ENCODE data around the gene LHFPL4. TPM values are rescaled to one million over a fixed set of nuclear protein-coding genes. Genes with fewer than 3 reads are reported as not detected.
"Not testable (repeated sequence)": the region's sequence is repeated elsewhere in the genome, so short reads cannot be mapped to it uniquely, and the experiment has no call there.

The LHFPL4 gene
- total RNA-seq, 2 donors from 2014 or later = not detected

GRCh38 chr3:9508781-9509180 lies 44.8 kb downstream of the LHFPL4 start:
- Mint-ChIP-seq H3K4me1 (ENCODE audit: low read depth in 2 of 2) (no peaks in the 10 kb centered on the region), H3K27me3 (peaks cover 18 to 21% of the 10 kb centered on the region in 2 donors), H3K4me3 (no peak overlapping the region), H3K9me3 (no peaks in the 10 kb centered on the region), H3K36me3 (no peaks in the 10 kb centered on the region), H3K27ac (no peak overlapping the region)
- ATAC-seq (no peak), DNase-seq (ENCODE audit: low spot score) (no peak)

- DNase-seq (ENCODE audit: low spot score) (no peak), ATAC-seq (peak in 1 of 2 donors; percentile 28)
- Mint-ChIP-seq H3K36me3 (no peaks in the 10 kb centered on the region), H3K9me3 (no peaks in the 10 kb centered on the region), H3K27me3 (peaks cover 18 to 21% of the 10 kb centered on the region in 2 donors), H3K4me3 (no peak overlapping the region), H3K4me1 (ENCODE audit: low read depth in 2 of 2) (no peaks in the 10 kb centered on the region), H3K27ac (no peak overlapping the region)
These were observed 45.7 kb downstream of the LHFPL4 start for GRCh38 chr3:9507586-9508578.

GRCh38 chr3:9503283-9503682 lies 50.3 kb downstream of the LHFPL4 start:
- Mint-ChIP-seq H3K27me3 (peaks cover 23 to 27% of the 10 kb centered on the region in 2 donors), H3K4me3 (no peak overlapping the region), H3K36me3 (no peaks in the 10 kb centered on the region), H3K27ac (no peak overlapping the region), H3K9me3 (no peaks in the 10 kb centered on the region), H3K4me1 (ENCODE audit: low read depth in 2 of 2) (peaks cover 0 to 7% of the 10 kb centered on the region in 2 donors)
- no peak for DNase-seq (ENCODE audit: low spot score)
- peak in 1 of 2 donors; percentile 53 for ATAC-seq

GRCh38 chr3:9501226-9501625 lies 52.4 kb downstream of the LHFPL4 start:
- Mint-ChIP-seq H3K36me3 (no peaks in the 10 kb centered on the region), H3K27me3 (peaks cover 20 to 22% of the 10 kb centered on the region in 2 donors), H3K27ac (no peak overlapping the region), H3K4me1 (ENCODE audit: low read depth in 2 of 2) (peaks cover 0 to 7% of the 10 kb centered on the region in 2 donors), H3K9me3 (no peaks in the 10 kb centered on the region), H3K4me3 (no peak overlapping the region)
- DNase-seq (ENCODE audit: low spot score) (no peak), ATAC-seq (no peak)

- H3K27me3 Mint-ChIP-seq = peaks cover 17 to 20% of the 10 kb centered on the region in 2 donors
- peaks cover 0 to 7% of the 10 kb centered on the region in 2 donors for H3K4me1 Mint-ChIP-seq (ENCODE audit: low read depth in 2 of 2)
- ATAC-seq = peak; percentile 67 to 73
- no peaks in the 10 kb centered on the region for H3K9me3 Mint-ChIP-seq
- no peak overlapping the region for H3K27ac Mint-ChIP-seq
- no peaks in the 10 kb centered on the region for H3K36me3 Mint-ChIP-seq
- DNase-seq (ENCODE audit: low spot score) = no peak
- H3K4me3 Mint-ChIP-seq = no peak overlapping the region
These were observed 53.2 kb downstream of the LHFPL4 start for GRCh38 chr3:9500108-9501050.

GRCh38 chr3:9499455-9500107 lies 54.0 kb downstream of the LHFPL4 start:
- Mint-ChIP-seq H3K27ac (no peak overlapping the region), H3K27me3 (peaks cover 17 to 20% of the 10 kb centered on the region in 2 donors), H3K4me1 (ENCODE audit: low read depth in 2 of 2) (peaks cover 0 to 7% of the 10 kb centered on the region in 2 donors), H3K4me3 (no peak overlapping the region), H3K36me3 (no peaks in the 10 kb centered on the region), H3K9me3 (no peaks in the 10 kb centered on the region)
- DNase-seq (ENCODE audit: low spot score) = no peak
- ATAC-seq = no peak

- H3K4me3 Mint-ChIP-seq = no peak overlapping the region
- H3K36me3 Mint-ChIP-seq = no peaks in the 10 kb centered on the region
- no peaks in the 10 kb centered on the region for H3K9me3 Mint-ChIP-seq
- peaks cover 17 to 20% of the 10 kb centered on the region in 2 donors for H3K27me3 Mint-ChIP-seq
- no peak for DNase-seq (ENCODE audit: low spot score)
- no peak for ATAC-seq
- H3K27ac Mint-ChIP-seq = no peak overlapping the region
- H3K4me1 Mint-ChIP-seq (ENCODE audit: low read depth in 2 of 2) = peaks cover 0 to 10% of the 10 kb centered on the region in 2 donors
These were observed 54.8 kb downstream of the LHFPL4 start for GRCh38 chr3:9498781-9499180.

- ATAC-seq (no peak), DNase-seq (ENCODE audit: low spot score) (no peak)
- no peak overlapping the region for H3K27ac Mint-ChIP-seq
- no peak overlapping the region for H3K4me3 Mint-ChIP-seq
- H3K36me3 Mint-ChIP-seq = no peaks in the 10 kb centered on the region
- H3K9me3 Mint-ChIP-seq = no peaks in the 10 kb centered on the region
- H3K27me3 Mint-ChIP-seq = peaks cover 17 to 20% of the 10 kb centered on the region in 2 donors
- peaks cover 0 to 10% of the 10 kb centered on the region in 2 donors for H3K4me1 Mint-ChIP-seq (ENCODE audit: low read depth in 2 of 2)
These were observed 55.6 kb downstream of the LHFPL4 start for GRCh38 chr3:9497821-9498565.

- Mint-ChIP-seq H3K27ac (no peak overlapping the region), H3K4me1 (ENCODE audit: low read depth in 2 of 2) (peaks cover 0 to 10% of the 10 kb centered on the region in 2 donors), H3K4me3 (no peak overlapping the region), H3K36me3 (no peaks in the 10 kb centered on the region), H3K9me3 (no peaks in the 10 kb centered on the region), H3K27me3 (peaks cover 15 to 20% of the 10 kb centered on the region in 2 donors)
- no peak for DNase-seq (ENCODE audit: low spot score)
- no peak for ATAC-seq
These were observed 56.7 kb downstream of the LHFPL4 start for GRCh38 chr3:9496893-9497292.

- H3K4me3 Mint-ChIP-seq; H3K27ac Mint-ChIP-seq; H3K36me3 Mint-ChIP-seq; H3K27me3 Mint-ChIP-seq; DNase-seq (ENCODE audit: low spot score); H3K9me3 Mint-ChIP-seq; H3K4me1 Mint-ChIP-seq (ENCODE audit: low read depth in 2 of 2); ATAC-seq: not testable (repeated sequence)
These were observed 59.6 kb downstream of the LHFPL4 start for GRCh38 chr3:9494036-9494435.

GRCh38 chr3:9491506-9491905 lies 62.1 kb downstream of the LHFPL4 start:
- DNase-seq (ENCODE audit: low spot score) (no peak), ATAC-seq (no peak)
- Mint-ChIP-seq H3K27ac (no peak overlapping the region), H3K36me3 (peaks cover 7% of the 10 kb centered on the region), H3K4me1 (ENCODE audit: low read depth in 2 of 2) (peaks cover 0 to 4% of the 10 kb centered on the region in 2 donors), H3K4me3 (no peak overlapping the region), H3K9me3 (no peaks in the 10 kb centered on the region), H3K27me3 (no peaks in the 10 kb centered on the region)

- no peak overlapping the region for H3K4me3 Mint-ChIP-seq
- no peak for ATAC-seq
- no peaks in the 10 kb centered on the region for H3K9me3 Mint-ChIP-seq
- no peaks in the 10 kb centered on the region for H3K4me1 Mint-ChIP-seq (ENCODE audit: low read depth in 2 of 2)
- H3K27me3 Mint-ChIP-seq = no peaks in the 10 kb centered on the region
- no peak for DNase-seq (ENCODE audit: low spot score)
- H3K27ac Mint-ChIP-seq = no peak overlapping the region
- peaks cover 22% of the 10 kb centered on the region for H3K36me3 Mint-ChIP-seq
These were observed 68.4 kb downstream of the LHFPL4 start for GRCh38 chr3:9485248-9485647.

GRCh38 chr3:9480265-9480664 lies 73.4 kb downstream of the LHFPL4 start:
- H3K27ac Mint-ChIP-seq = no peak overlapping the region
- peaks cover 0 to 2% of the 10 kb centered on the region in 2 donors for H3K4me1 Mint-ChIP-seq (ENCODE audit: low read depth in 2 of 2)

More at GRCh38 chr3:9480265-9480664, 73.4 kb downstream of the LHFPL4 start:
- no peaks in the 10 kb centered on the region for H3K27me3 Mint-ChIP-seq
- ATAC-seq = no peak
- no peaks in the 10 kb centered on the region for H3K9me3 Mint-ChIP-seq
- no peak overlapping the region for H3K4me3 Mint-ChIP-seq
- H3K36me3 Mint-ChIP-seq = peaks cover 39% of the 10 kb centered on the region
- no peak for DNase-seq (ENCODE audit: low spot score)

Measured in natural killer cell treated with Interleukin-12 subunit alpha and Interleukin-12 subunit beta and Interleukin-15 and Interleukin-18, amount 100 ng/mL, for 72 hours (primary cell).